Upper lobe of left lung (tissue), 4 donors: Measurements from ENCODE around the gene FAM120B.

ENCODE experiments used
- CTCF ChIP-seq, 6 experiments: fragments of 450-650 bp in 4 of 6; fragments of 200-600 bp in 2 of 6; sonication (generic) in 2 of 6; IDR thresholded peaks; one replicate each; pipeline ENCODE4 v1.5.1; 2016 to 2019; ENCODE audit warnings: antibody characterized with exemption in 6 of 6
- POLR2A ChIP-seq, 4 donors: fragments of 450-650 bp; IDR thresholded peaks; one replicate each; pipeline ENCODE4 v1.5.1; 2016 to 2017; ENCODE audit warnings: antibody characterized with exemption in 4 of 4, mild to moderate bottlenecking in 2 of 4

DNA sequence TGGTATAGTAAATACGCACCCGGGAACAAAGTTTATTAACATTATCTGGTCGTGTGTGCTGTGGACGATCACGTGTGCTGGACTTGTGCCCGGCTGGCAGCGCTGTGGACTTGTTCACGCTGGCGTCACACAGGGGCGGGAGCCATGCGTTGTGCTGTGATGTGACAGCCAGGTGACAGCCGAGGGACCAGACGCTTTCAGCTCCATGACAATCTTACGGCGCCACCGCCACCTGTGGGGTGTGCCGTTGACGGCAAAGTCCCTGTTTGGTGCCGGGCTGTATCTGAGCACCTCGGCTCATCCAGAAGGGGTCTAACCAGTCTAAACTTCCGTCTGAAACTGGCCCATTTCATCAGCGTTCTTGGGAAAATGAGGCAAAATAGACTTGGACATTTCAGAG, 40.9 kb upstream of the FAM120B start:
- no peak for TF ChIP-seq CTCF (IDR thresholded peaks at IDR 0.05)
- no peak for TF ChIP-seq POLR2A (IDR thresholded peaks at IDR 0.05)
